ENCODE results near the gene RNF146. TPM values are rescaled to one million over a fixed set of nuclear protein-coding genes. Genes with fewer than 3 reads are reported as not detected.

Gene RNF146
- total and polyA plus RNA-seq, 9 of the 15 experiments (the other 6 are each of a cell fraction or from before 2014, with no cell fraction given): 8.4 to 30.5 (median 17.5) TPM

GRCh38 chr6:127266178-127266891 is at the start of gene RNF146 (continued):
- TF ChIP-seq ZBTB9 (CRISPR knock-in tag; IDR thresholded peaks at IDR 0.05): no peak
- no peak for TF ChIP-seq SRF (CRISPR knock-in tag; IDR thresholded peaks at IDR 0.05)
- TF ChIP-seq BRD4 (IDR thresholded peaks at IDR 0.05): no peak
- TF ChIP-seq GATA2 (CRISPR knock-in tag; IDR thresholded peaks at IDR 0.05): no peak
- peak; percentile 29 to 81 for TF ChIP-seq E2F6 (IDR thresholded peaks at IDR 0.05; ENCODE audit: borderline replicate concordance in 1 of 2, extremely low read depth in 1 of 2, insufficient read depth in 1 of 2, insufficient read length in 1 of 2, low read depth in 1 of 2, low read length in 1 of 2, poor library complexity in 1 of 2, severe bottlenecking in 1 of 2)
- TF ChIP-seq ZZZ3 (IDR thresholded peaks at IDR 0.05): no peak
- no peak for TF ChIP-seq BCLAF1 (IDR thresholded peaks at IDR 0.05; ENCODE audit: borderline replicate concordance in 1 of 2, control insufficient read depth in 1 of 2, low read depth in 2 of 2, low read length in 1 of 2)
- TF ChIP-seq TFE3 (CRISPR knock-in tag; IDR thresholded peaks at IDR 0.05): peak; percentile 99
- no peak for TF ChIP-seq PURB (CRISPR knock-in tag; IDR thresholded peaks at IDR 0.05; ENCODE audit: low read depth)
- no peak for TF ChIP-seq BMI1 (IDR thresholded peaks at IDR 0.05; ENCODE audit: low read length)
- no peak for TF ChIP-seq SIX5 (IDR thresholded peaks at IDR 0.05; ENCODE audit: borderline replicate concordance in 1 of 2, insufficient read depth in 1 of 2, low read depth in 1 of 2, low read length in 2 of 2)
- TF ChIP-seq SMAD2 (IDR thresholded peaks at IDR 0.05; ENCODE audit: low read depth, low read length): no peak
- peak; percentile 52; the same call in 1 of the 2 replicates for TF ChIP-seq PHF21A (IDR thresholded peaks at IDR 0.05; ENCODE audit: borderline replicate concordance, low read depth)
- TF ChIP-seq ESRRB (CRISPR knock-in tag; IDR thresholded peaks at IDR 0.05; ENCODE audit: borderline replicate concordance): no peak
